ENCODE measurements around the gene RBP5.

Gene RBP5

GRCh38 chr12:7128681-7129286, at the start of gene RBP5:
Gene RBP5, minus strand, starts transcription at chr12:7128889. Its CDS starts 114 bp downstream, at chr12:7128775.
- ATAC-seq (no peak), DNase-seq (no peak)

- no peak for DNase-seq
- no peak for ATAC-seq
Measured at GRCh38 chr12:7178481-7178880, 49.8 kb upstream of the RBP5 start.

GRCh38 chr12:7176595-7176994, 47.9 kb upstream of the RBP5 start:
- no peak for ATAC-seq
- no peak for DNase-seq

GRCh38 chr12:7175493-7175892, 46.8 kb upstream of the RBP5 start:
- ATAC-seq = no peak
- no peak for DNase-seq

- DNase-seq = no peak
Measured at GRCh38 chr12:7171854-7172253, 43.2 kb upstream of the RBP5 start.

GRCh38 chr12:7169951-7170350, 41.3 kb upstream of the RBP5 start:
- no peak for DNase-seq
- no peak for ATAC-seq

More at GRCh38 chr12:7171854-7172253, 43.2 kb upstream of the RBP5 start:
- no peak for ATAC-seq

- peak; percentile 28 for DNase-seq
- peak; percentile 42 for ATAC-seq
Measured at GRCh38 chr12:7162691-7163114, 34.0 kb upstream of the RBP5 start.

GRCh38 chr12:7161811-7162210, 33.1 kb upstream of the RBP5 start:
- no peak for ATAC-seq
- no peak for DNase-seq

- no peak for ATAC-seq
- no peak for DNase-seq
Measured at GRCh38 chr12:7161327-7161726, 32.6 kb upstream of the RBP5 start.

GRCh38 chr12:7160183-7160582, 31.5 kb upstream of the RBP5 start:
- ATAC-seq (no peak), DNase-seq (no peak)

- no peak for ATAC-seq
- DNase-seq = no peak
Measured at GRCh38 chr12:7158781-7159609, 30.3 kb upstream of the RBP5 start.

- no peak for ATAC-seq
- DNase-seq = no peak
Measured at GRCh38 chr12:7157391-7157790, 28.7 kb upstream of the RBP5 start.

GRCh38 chr12:7156259-7157197, 27.8 kb upstream of the RBP5 start:
- no peak for DNase-seq
- no peak for ATAC-seq

GRCh38 chr12:7155471-7156034, 26.9 kb upstream of the RBP5 start:
- ATAC-seq (no peak), DNase-seq (no peak)

GRCh38 chr12:7154901-7155470, 26.3 kb upstream of the RBP5 start:
- no peak for ATAC-seq

GRCh38 chr12:7154042-7154441, 25.4 kb upstream of the RBP5 start:
- ATAC-seq = no peak
- DNase-seq = no peak

More at GRCh38 chr12:7154901-7155470, 26.3 kb upstream of the RBP5 start:
- DNase-seq = no peak

- ATAC-seq (no peak), DNase-seq (no peak)
Measured at GRCh38 chr12:7152818-7153217, 24.1 kb upstream of the RBP5 start.

- DNase-seq = no peak
Measured at GRCh38 chr12:7151532-7151931, 22.8 kb upstream of the RBP5 start.

GRCh38 chr12:7150841-7151240, 22.2 kb upstream of the RBP5 start:
- no peak for ATAC-seq

More at GRCh38 chr12:7151532-7151931, 22.8 kb upstream of the RBP5 start:
- ATAC-seq = no peak

GRCh38 chr12:7150356-7150755, 21.7 kb upstream of the RBP5 start:
- DNase-seq (no peak), ATAC-seq (no peak)

More at GRCh38 chr12:7150841-7151240, 22.2 kb upstream of the RBP5 start:
- no peak for DNase-seq

GRCh38 chr12:7146906-7147305, 18.2 kb upstream of the RBP5 start:
- no peak for ATAC-seq

GRCh38 chr12:7146228-7146627, 17.5 kb upstream of the RBP5 start:
- DNase-seq (no peak), ATAC-seq (no peak)

More at GRCh38 chr12:7146906-7147305, 18.2 kb upstream of the RBP5 start:
- DNase-seq = no peak

Data from stimulated activated naive CD8-positive, alpha-beta T cell treated with anti-CD3 and anti-CD28 coated beads, Interleukin-15, Interleukin-2, amounts not matched to agents 100 U/mL and 50 U/mL, for 24 hours (primary cell).